GM06990 (cell line): ENCODE measurements around the gene MCHR1.

Source experiments
- DNase-seq: peaks from one replicate; pipeline ENCODE4 v3.0.0-alpha.2; 2011; ENCODE audit not compliant: insufficient read length; ENCODE audit errors: extremely low read depth
- H3K27me3 ChIP-seq: replicated peaks from 2 replicates; pipeline ENCODE4 v1.6.0; 2011; ENCODE audit warnings: low read length; ENCODE audit not compliant: control insufficient read depth, insufficient read depth
- H3K36me3 ChIP-seq: 2 replicates; pipeline ENCODE4 v1.5.1; 2011; ENCODE audit warnings: low read length; ENCODE audit not compliant: control insufficient read depth, insufficient read depth
- H3K4me3 ChIP-seq: replicated peaks from 2 replicates; pipeline ENCODE4 v1.5.1; 2011; ENCODE audit warnings: low read depth, mild to moderate bottlenecking, control low read depth, low read length
- TF ChIP-seq, protein P1 (sequence below): IDR thresholded peaks from 2 replicates; pipeline ENCODE4 v1.5.1; 2011; ENCODE audit warnings: low read length, control low read depth, mild to moderate bottlenecking, inconsistent platforms; ENCODE audit not compliant: insufficient read depth, poor library complexity, severe bottlenecking

The MCHR1 gene

DNA sequence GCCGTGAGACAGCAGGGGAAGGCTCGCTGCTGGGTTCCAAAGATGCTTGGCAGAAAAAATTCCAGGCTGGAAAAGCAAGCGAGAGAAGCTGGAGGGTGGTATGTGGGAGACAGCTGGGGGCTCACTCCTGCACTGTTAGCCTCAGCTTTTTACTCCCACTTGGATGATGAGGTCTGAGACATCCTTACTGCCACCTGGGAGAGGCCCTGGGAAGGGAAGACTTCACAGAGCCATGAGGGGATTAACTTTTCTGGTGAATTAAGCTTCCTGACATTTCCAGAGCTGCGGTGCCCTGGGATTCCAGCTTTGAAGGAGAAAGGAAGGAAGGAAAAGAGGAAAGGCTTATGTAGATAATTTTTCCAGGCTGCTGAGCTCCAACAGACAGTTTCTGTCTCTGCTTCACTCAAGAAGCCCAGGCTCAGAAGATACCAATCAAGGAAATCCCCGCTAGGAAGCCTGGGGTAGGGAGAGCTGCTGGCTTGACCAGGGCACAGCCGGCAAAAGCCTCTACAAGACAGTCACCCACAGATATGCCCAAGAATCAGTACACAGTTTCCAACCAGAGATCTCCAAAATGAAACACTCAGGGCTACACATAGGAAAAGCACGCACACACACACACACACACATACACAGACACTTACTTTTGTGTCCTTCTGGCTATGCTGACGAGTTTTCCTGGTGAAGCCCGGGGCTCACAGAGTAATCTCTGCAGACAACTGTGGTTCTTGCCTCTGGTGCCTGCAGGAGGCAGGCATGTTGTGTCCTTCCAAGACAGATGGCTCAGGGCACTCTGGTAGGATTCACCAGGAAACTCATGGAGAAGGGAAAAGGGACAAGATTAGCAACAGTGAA is 907 bp downstream of the MCHR1 start:
- DNase-seq: no peak
- no peaks in the 10 kb centered on the region; the same call in 1 of the 2 replicates for H3K27me3 ChIP-seq
- no peaks in the 10 kb centered on the region for H3K36me3 ChIP-seq
- H3K4me3 ChIP-seq: no peak overlapping the region
- TF ChIP-seq, protein P1, sequence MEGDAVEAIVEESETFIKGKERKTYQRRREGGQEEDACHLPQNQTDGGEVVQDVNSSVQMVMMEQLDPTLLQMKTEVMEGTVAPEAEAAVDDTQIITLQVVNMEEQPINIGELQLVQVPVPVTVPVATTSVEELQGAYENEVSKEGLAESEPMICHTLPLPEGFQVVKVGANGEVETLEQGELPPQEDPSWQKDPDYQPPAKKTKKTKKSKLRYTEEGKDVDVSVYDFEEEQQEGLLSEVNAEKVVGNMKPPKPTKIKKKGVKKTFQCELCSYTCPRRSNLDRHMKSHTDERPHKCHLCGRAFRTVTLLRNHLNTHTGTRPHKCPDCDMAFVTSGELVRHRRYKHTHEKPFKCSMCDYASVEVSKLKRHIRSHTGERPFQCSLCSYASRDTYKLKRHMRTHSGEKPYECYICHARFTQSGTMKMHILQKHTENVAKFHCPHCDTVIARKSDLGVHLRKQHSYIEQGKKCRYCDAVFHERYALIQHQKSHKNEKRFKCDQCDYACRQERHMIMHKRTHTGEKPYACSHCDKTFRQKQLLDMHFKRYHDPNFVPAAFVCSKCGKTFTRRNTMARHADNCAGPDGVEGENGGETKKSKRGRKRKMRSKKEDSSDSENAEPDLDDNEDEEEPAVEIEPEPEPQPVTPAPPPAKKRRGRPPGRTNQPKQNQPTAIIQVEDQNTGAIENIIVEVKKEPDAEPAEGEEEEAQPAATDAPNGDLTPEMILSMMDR: no peak

DNA sequence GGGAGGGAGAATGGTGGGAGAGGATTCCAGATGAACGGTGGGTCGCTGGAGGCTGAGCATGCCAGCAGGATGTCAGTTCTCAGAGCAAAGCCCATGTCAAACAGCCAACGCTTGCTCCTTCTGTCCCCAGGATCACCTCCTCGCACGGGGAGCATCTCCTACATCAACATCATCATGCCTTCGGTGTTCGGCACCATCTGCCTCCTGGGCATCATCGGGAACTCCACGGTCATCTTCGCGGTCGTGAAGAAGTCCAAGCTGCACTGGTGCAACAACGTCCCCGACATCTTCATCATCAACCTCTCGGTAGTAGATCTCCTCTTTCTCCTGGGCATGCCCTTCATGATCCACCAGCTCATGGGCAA is 1.5 kb downstream of the MCHR1 start:
- TF ChIP-seq, protein P1: no peak
- no peak overlapping the region for H3K4me3 ChIP-seq
- no peak for DNase-seq

DNA sequence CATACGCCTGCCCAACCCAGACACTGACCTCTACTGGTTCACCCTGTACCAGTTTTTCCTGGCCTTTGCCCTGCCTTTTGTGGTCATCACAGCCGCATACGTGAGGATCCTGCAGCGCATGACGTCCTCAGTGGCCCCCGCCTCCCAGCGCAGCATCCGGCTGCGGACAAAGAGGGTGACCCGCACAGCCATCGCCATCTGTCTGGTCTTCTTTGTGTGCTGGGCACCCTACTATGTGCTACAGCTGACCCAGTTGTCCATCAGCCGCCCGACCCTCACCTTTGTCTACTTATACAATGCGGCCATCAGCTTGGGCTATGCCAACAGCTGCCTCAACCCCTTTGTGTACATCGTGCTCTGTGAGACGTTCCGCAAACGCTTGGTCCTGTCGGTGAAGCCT is 2.2 kb downstream of the MCHR1 start:
- Histone ChIP-seq H3K4me3 (no peak overlapping the region), H3K27me3 (no peaks in the 10 kb centered on the region; the same call in 1 of the 2 replicates), H3K36me3 (no peaks in the 10 kb centered on the region)
- TF ChIP-seq, protein P1: no peak
- DNase-seq: no peak

More for the DNA sequence above, 1.5 kb downstream of the MCHR1 start:
- H3K36me3 ChIP-seq: no peaks in the 10 kb centered on the region
- H3K27me3 ChIP-seq: no peaks in the 10 kb centered on the region; the same call in 1 of the 2 replicates

DNA sequence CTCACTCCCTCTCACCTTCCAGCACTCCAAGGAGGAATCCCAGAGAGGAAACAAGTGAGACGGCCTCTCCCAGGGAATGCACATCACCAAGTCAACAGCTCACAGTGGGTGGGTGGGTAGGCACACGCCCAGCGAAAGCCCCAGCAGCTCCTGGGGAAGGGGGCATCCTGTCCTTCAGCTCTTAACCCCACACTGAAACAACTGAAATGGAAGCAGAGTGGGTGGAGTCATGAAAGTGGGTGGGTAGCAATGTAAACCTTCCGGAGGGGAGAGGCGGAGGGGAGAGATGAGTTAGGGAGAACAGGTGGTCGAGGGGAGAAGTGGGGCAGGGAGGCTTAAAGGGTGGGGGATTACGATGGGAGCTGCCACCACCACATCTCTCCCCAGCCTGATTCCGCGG is 5.4 kb downstream of the MCHR1 start:
- Histone ChIP-seq H3K36me3 (no peaks in the 10 kb centered on the region), H3K4me3 (no peak overlapping the region), H3K27me3 (no peaks in the 10 kb centered on the region)
- no peak for DNase-seq
- TF ChIP-seq, protein P1: no peak

DNA sequence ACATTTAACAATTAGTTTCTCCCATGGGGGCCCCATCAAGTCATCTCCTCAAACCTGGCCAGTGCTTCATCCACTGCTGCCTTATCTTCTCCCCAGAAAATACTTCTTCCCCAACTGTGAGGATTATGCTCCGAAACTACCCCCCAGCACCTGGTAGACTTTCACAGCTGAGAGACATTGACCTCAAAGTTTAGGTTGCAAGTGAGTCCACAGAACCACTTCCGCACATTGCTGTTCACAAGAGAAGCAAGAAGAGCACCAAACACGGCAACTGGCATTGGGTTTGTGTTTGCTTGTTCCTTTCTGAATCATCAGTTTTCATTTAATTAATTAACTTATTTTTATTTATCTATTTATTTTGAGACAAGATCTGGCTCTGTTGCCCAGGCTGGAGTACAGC is 6.1 kb downstream of the MCHR1 start:
- Histone ChIP-seq H3K4me3 (no peak overlapping the region), H3K27me3 (no peaks in the 10 kb centered on the region), H3K36me3 (no peaks in the 10 kb centered on the region)
- DNase-seq: no peak
- TF ChIP-seq, protein P1: no peak

DNA sequence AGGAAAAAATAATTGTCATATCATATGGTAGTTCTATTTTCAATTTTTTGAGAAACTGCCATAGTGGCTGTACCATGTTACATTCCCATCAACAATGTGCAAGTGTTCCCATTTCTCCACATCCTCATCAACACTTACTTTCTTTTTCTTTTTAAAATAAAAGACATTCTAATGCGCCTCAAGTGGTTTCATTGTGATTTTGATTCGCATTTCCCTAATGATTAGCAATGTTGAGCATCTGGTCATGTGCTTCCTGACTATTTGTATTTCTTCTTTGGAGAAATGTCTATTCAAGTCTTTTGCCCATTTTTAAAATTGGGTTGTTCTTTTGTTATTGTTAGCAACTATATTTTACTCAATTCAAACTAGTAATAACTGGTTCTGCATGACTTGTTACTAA is 8.4 kb downstream of the MCHR1 start:
- no peaks in the 10 kb centered on the region for H3K27me3 ChIP-seq
- TF ChIP-seq, protein P1: no peak
- no peak for DNase-seq
- H3K36me3 ChIP-seq: no peaks in the 10 kb centered on the region
- no peak overlapping the region for H3K4me3 ChIP-seq
